Measurements from ENCODE around the gene SPTAN1.
A peak's percentile ranks its signal among the peaks of the same experiment; 100 is the strongest.
"Not testable (repeated sequence)": the region's sequence is repeated elsewhere in the genome, so short reads cannot be mapped to it uniquely, and the experiment has no call there.

The SPTAN1 gene

DNA sequence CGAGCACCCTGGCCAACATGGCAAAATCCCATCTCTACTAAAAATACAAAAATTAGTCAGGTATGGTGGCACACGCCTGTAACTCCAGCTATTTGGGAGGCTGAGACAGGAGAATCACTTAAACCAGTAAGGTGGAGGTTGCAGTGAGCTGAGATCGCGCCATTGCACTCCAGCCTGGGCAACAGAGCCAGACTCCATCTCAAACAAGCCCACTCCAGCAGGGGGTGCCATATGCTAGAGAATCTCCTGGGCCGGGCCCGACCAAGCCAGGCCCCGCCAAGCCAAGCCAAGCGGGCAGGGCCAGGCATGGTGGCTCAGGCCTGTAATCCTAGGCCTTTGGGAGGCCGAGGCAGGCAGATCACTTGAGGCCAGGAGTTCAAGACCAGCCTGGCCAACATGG, 95.8 kb downstream of the SPTAN1 start:
- TF ChIP-seq, protein P1, sequence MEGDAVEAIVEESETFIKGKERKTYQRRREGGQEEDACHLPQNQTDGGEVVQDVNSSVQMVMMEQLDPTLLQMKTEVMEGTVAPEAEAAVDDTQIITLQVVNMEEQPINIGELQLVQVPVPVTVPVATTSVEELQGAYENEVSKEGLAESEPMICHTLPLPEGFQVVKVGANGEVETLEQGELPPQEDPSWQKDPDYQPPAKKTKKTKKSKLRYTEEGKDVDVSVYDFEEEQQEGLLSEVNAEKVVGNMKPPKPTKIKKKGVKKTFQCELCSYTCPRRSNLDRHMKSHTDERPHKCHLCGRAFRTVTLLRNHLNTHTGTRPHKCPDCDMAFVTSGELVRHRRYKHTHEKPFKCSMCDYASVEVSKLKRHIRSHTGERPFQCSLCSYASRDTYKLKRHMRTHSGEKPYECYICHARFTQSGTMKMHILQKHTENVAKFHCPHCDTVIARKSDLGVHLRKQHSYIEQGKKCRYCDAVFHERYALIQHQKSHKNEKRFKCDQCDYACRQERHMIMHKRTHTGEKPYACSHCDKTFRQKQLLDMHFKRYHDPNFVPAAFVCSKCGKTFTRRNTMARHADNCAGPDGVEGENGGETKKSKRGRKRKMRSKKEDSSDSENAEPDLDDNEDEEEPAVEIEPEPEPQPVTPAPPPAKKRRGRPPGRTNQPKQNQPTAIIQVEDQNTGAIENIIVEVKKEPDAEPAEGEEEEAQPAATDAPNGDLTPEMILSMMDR (IDR thresholded peaks at IDR 0.05; ENCODE audit: borderline replicate concordance, insufficient read depth, low read depth, low read length): peak; percentile 21; the same call in 1 of the 2 replicates
- not testable (repeated sequence) for H3K4me3 ChIP-seq (ENCODE audit: low read depth, low read length)

DNA sequence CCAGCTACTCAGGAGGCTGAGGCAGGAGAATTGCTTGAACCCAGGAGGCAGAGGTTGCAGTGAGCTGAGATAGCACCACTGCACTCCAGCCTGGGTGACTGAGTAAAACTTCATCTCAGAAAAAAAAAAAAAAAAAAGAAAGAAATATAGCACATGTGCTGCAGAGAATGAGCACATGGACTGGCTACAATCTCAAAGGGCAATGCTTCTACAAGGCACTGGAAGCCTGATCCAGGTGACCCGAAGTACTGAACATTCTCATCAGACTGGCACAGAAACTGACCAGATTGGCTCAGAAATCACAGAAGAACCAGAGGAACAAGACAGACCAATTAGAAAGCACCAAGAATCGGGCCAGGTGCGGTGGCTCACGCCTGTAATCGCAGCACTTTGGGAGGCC, 99.4 kb downstream of the SPTAN1 start:
- TF ChIP-seq, protein P1 (IDR thresholded peaks at IDR 0.05; ENCODE audit: borderline replicate concordance, insufficient read depth, low read depth, low read length): no peak
- no peak overlapping the region for H3K4me3 ChIP-seq (ENCODE audit: low read depth, low read length)

DNA sequence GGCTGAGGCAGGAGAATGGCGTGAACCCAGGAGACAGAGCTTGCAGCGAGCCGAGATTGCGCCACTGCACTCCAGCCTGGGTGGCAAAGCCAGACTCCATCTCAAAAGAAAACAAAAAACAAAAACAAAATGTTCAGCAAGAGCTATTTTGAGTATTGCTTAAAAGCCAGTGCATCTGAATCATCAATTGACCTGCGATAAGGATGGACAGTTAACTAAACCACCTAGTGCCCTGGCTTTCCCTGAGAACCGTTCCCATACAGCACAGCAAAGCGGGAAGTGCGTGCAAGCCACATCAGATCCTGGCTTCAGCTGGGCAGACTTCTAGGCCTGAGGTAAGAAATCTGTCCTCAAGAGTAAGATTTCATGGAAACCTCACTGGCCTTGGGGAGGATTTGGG, 101.5 kb downstream of the SPTAN1 start:
- TF ChIP-seq, protein P1 (IDR thresholded peaks at IDR 0.05; ENCODE audit: borderline replicate concordance, insufficient read depth, low read depth, low read length): no peak
- H3K4me3 ChIP-seq (ENCODE audit: low read depth, low read length): no peak overlapping the region

DNA sequence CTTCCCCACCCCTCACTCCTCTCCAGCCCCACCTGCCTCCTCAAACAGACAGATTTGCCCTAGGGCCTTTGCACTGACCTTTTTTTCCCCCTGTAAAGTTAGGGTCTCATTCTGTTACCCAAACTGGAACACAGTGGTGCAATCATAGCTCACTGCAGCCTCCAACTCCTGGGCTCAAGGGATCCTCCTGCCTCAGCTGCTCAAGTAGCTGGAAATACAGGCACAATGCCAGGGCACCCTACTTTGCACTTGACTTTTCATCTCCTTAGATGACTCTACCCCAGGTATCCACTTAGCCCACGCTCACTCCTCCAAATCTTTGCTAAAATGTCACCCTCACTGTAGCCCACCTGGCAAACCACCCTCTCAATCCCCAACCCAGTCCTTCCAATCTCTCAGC, 102.1 kb downstream of the SPTAN1 start:
- TF ChIP-seq, protein P1 (IDR thresholded peaks at IDR 0.05; ENCODE audit: borderline replicate concordance, insufficient read depth, low read depth, low read length): no peak
- no peak overlapping the region for H3K4me3 ChIP-seq (ENCODE audit: low read depth, low read length)

DNA sequence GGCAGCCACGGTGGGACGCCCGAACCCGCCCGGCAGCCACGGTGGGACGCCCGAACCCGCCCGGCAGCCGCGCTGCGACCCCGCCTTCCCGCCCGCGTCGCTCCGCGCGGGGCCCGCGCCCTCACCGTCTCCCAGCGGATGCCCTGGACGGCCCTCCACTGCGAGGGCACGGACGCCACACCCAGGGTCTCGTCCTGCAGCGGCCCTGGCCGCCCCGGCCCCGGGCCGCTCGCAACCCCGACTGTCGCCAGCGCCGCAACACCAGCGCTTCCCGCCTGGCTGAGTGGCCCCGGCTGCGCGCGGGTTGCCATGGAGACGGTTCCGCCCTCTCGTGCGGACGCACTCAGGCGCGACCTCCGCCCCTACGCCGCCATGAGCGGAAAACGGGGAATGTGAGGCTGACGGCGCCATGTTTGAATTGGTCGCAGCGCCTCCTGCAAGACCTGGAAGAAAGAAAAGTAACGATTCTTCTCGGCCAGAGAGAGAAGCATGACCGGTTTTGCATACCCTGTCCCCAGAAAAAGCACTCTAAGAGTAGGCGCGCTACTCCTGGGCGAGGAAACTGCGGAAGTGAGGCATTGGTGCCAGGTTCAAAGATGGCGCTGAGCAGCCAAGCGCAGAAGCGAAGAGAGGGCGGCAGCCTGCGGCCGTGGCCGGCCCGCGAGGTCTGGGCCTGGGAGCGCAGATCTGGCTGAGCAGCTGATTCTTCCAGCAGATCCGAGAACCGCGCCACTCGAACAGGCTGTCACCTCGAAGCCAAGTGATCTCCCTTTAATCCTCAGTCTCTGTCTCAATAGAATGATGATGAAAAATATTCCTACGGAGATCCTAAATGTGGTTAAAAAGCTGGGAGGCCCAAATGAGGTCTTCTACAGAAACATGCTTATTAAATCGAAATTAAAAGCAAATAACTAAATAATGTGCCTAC, 104.3 kb downstream of the SPTAN1 start, which contains the start of gene DYNC2I2:
TSS of gene DYNC2I2 (minus strand) at position 432 of the 928 bp plus-strand sequence. CDS start at position 311, 121 bp downstream.
- TF ChIP-seq, protein P1 (IDR thresholded peaks at IDR 0.05; ENCODE audit: borderline replicate concordance, insufficient read depth, low read depth, low read length): no peak
- peak within 1 kb of the TSS; percentile 99 for H3K4me3 ChIP-seq (ENCODE audit: low read depth, low read length)

DNA sequence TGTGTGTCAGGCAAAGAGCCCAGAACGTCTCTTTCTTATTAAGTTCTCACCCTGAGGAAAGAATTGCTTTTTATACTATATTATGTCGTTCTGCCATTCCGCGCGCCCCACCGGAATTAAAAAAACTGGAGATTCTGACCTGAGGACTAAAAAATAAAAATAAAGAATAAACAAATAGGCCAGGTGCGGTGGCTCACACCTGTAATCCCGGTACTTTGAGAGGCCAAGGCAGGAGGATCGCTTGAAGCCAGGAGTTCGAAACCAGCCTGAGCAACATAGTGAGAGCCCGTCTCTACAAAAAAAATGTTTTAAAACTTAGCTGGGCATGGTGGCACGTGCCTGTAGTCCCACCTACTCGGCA, 104.9 kb downstream of the SPTAN1 start:
- H3K4me3 ChIP-seq (ENCODE audit: low read depth, low read length): no peak overlapping the region
- TF ChIP-seq, protein P1 (IDR thresholded peaks at IDR 0.05; ENCODE audit: borderline replicate concordance, insufficient read depth, low read depth, low read length): no peak

DNA sequence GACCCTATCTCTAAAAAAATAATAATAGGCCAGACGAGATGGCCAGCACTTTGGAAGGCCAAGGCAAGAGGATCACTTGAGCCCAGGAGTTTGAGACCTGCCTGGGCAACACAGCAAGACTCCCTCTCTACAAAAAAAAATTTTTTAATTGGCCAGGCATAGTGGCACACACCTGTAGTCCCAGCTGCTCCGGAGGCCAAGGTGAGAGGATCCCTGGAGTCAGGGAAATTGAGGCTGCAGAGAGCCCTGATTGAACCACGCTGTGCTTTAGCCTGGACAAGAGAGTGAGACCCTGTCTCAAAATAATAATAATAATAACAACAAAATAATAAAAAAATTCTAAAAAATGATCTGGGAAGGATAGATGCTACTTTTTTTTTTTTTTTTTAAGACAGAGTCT, 105.4 kb downstream of the SPTAN1 start:
- TF ChIP-seq, protein P1 (IDR thresholded peaks at IDR 0.05; ENCODE audit: borderline replicate concordance, insufficient read depth, low read depth, low read length): no peak
- H3K4me3 ChIP-seq (ENCODE audit: low read depth, low read length): no peak overlapping the region

DNA sequence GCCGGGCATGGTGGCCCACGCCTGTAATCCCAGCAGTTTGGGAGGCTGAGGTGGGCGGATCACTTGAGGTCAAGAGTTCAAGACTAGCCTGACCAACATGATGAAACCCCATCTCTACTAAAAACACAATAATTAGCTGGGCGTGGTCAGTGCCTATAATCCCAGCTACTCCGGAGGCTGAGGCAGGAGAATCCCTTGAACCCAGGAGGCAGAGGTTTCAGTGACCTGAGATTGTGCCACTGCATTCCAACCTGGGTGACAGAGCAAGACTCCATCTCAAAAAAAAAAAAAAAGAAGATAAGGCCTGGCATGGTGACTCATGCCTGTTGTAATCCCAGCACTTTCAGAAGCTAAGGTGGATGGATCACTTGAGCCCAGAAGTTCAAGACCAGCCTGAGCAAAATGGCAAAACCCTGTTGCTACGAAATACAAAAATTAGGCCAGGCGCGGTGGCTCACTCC, 114.1 kb downstream of the SPTAN1 start:
- H3K4me3 ChIP-seq (ENCODE audit: low read depth, low read length): not testable (repeated sequence)

All from GM12875 (cell line).